SK-N-SH (cell line): ENCODE measurements around the gene TXNDC16.

Experiments
- CHD2 ChIP-seq: fragments of 150-350 bp; IDR thresholded peaks from 2 replicates; pipeline ENCODE4 v1.6.1; 2018; ENCODE audit warnings: low read length; ENCODE audit not compliant: partially characterized antibody
- EP300 ChIP-seq, 2 experiments: IDR thresholded peaks; 2 replicates each; pipeline versions ENCODE4 v1.4.0 to v1.6.1; 2012; ENCODE audit warnings: borderline replicate concordance in 1 of 2, low read depth in 1 of 2, low read length in 1 of 2
- EZH2phosphoT487 ChIP-seq: fragments of 200-600 bp; sonication (generic); IDR thresholded peaks from 2 replicates; pipeline ENCODE4 v1.6.1; 2017; ENCODE audit warnings: low read depth, mixed run types, mild to moderate bottlenecking, antibody characterized with exemption, moderate library complexity, borderline replicate concordance
- GABPA ChIP-seq: IDR thresholded peaks from 2 replicates; pipeline ENCODE4 v1.4.0; 2012; ENCODE audit warnings: low read depth, mild to moderate bottlenecking
- PBX3 ChIP-seq: IDR thresholded peaks from 2 replicates; pipeline ENCODE4; 2012
- POLR2AphosphoS5 ChIP-seq: IDR thresholded peaks from 2 replicates; pipeline ENCODE4 v1.6.1; 2012; ENCODE audit warnings: low read depth, low read length
- TAF1 ChIP-seq: IDR thresholded peaks from 2 replicates; pipeline ENCODE4 v1.6.1; 2012; ENCODE audit warnings: low read depth, mild to moderate bottlenecking, low read length, moderate library complexity, borderline replicate concordance
- TEAD4 ChIP-seq: IDR thresholded peaks from 2 replicates; pipeline ENCODE4 v1.4.0; 2012; ENCODE audit warnings: mild to moderate bottlenecking, borderline replicate concordance; ENCODE audit not compliant: insufficient read depth
- YY1 ChIP-seq: IDR thresholded peaks from 2 replicates; pipeline ENCODE4 v1.4.0; 2012; ENCODE audit warnings: low read depth, mild to moderate bottlenecking
- TF ChIP-seq, protein P1 (sequence below): fragments of 200-600 bp; sonication (generic); IDR thresholded peaks from 2 replicates; pipeline ENCODE4 v1.6.1; 2017; ENCODE audit warnings: antibody characterized with exemption, mild to moderate bottlenecking, moderate library complexity

- TF ChIP-seq PBX3 (no peak), TAF1 (no peak), GABPA (no peak), YY1 (no peak), EP300 (IDR thresholded peaks at IDR 0.05; ENCODE audit: borderline replicate concordance in 1 of 2, low read depth in 1 of 2, low read length in 1 of 2) (no peak), EZH2phosphoT487 (no peak), POLR2AphosphoS5 (no peak), TEAD4 (no peak), CHD2 (no peak)
- TF ChIP-seq, protein P1, sequence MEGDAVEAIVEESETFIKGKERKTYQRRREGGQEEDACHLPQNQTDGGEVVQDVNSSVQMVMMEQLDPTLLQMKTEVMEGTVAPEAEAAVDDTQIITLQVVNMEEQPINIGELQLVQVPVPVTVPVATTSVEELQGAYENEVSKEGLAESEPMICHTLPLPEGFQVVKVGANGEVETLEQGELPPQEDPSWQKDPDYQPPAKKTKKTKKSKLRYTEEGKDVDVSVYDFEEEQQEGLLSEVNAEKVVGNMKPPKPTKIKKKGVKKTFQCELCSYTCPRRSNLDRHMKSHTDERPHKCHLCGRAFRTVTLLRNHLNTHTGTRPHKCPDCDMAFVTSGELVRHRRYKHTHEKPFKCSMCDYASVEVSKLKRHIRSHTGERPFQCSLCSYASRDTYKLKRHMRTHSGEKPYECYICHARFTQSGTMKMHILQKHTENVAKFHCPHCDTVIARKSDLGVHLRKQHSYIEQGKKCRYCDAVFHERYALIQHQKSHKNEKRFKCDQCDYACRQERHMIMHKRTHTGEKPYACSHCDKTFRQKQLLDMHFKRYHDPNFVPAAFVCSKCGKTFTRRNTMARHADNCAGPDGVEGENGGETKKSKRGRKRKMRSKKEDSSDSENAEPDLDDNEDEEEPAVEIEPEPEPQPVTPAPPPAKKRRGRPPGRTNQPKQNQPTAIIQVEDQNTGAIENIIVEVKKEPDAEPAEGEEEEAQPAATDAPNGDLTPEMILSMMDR, result no peak
Observed at GRCh38 chr14:52458721-52459085, 93.6 kb downstream of the TXNDC16 start.
